ENCODE results near the gene C7orf33. TPM values are rescaled to one million over a fixed set of nuclear protein-coding genes. Genes with fewer than 3 reads are reported as not detected.
A peak's percentile ranks its signal among the peaks of the same experiment; 100 is the strongest.

Gene C7orf33
- polyA plus RNA-seq, 2 of the 4 experiments (the other 2 are of a cell fraction) = not detected

- FAIRE-seq = no peak
- WGBS (ENCODE audit: missing lambda C conversion rate) = 14% methylated on average over 8 of the region's 8 CpGs
- POLR2A ChIA-PET = interaction anchor here (1.0 kb wide), 1 partner anchor 123 kb away, joined by 3 read pairs; the partner anchor contains the start of gene CUL1
Observed at GRCh38 chr7:148575640-148576411, 14.7 kb upstream of the C7orf33 start.

GRCh38 chr7:148579366-148579765, 11.2 kb upstream of the C7orf33 start:
- H3K4me2 ChIP-seq = no peak overlapping the region
- ChIA-PET CTCF (no interaction called here), POLR2A (no interaction called here)
- no peak overlapping the region for H3K4me3 ChIP-seq
- H3K27ac ChIP-seq = no peak overlapping the region
- no peaks in the 10 kb centered on the region for H3K9me3 ChIP-seq
- DNase-seq (ENCODE audit: low read depth in 1 of 2, low spot score in 1 of 2) (no peak), FAIRE-seq (no peak), ATAC-seq (no peak)
- no peaks in the 10 kb centered on the region for H3K4me1 ChIP-seq
- WGBS (ENCODE audit: missing lambda C conversion rate) = 62% methylated on average over 4 of the region's 4 CpGs
- TF ChIP-seq ESRRA (IDR thresholded peaks at IDR 0.05; ENCODE audit: borderline replicate concordance, low read length) (no peak), BCL3 (IDR thresholded peaks at IDR 0.05) (no peak)
- TF ChIP-seq, protein P1, sequence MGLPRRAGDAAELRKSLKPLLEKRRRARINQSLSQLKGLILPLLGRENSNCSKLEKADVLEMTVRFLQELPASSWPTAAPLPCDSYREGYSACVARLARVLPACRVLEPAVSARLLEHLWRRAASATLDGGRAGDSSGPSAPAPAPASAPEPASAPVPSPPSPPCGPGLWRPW (IDR thresholded peaks at IDR 0.05) = no peak

More at GRCh38 chr7:148575640-148576411, 14.7 kb upstream of the C7orf33 start:
- no peaks in the 10 kb centered on the region for H3K4me1 ChIP-seq
- no peak overlapping the region for H3K4me2 ChIP-seq
- no peak overlapping the region for H3K4me3 ChIP-seq
- ATAC-seq (peak; percentile 90 to 96; a peak in 5 of 6 replicates), DNase-seq (ENCODE audit: low read depth in 1 of 2, low spot score in 1 of 2) (peak; percentile 46 to 58)
- H3K9me3 ChIP-seq = no peaks in the 10 kb centered on the region
- no peak overlapping the region for H3K27ac ChIP-seq
- TF ChIP-seq RAD21 (conservative IDR thresholded peaks at IDR 0.05 in 1 of 2, IDR thresholded peaks at IDR 0.05 in 1 of 2) (peak; percentile 78 to 87), HOXA7 (CRISPR knock-in tag; IDR thresholded peaks at IDR 0.05) (no peak), NPAS2 (CRISPR knock-in tag; IDR thresholded peaks at IDR 0.05; ENCODE audit: borderline replicate concordance) (no peak), SMC3 (IDR thresholded peaks at IDR 0.05) (peak; percentile 87)
- TF ChIP-seq, protein P2, sequence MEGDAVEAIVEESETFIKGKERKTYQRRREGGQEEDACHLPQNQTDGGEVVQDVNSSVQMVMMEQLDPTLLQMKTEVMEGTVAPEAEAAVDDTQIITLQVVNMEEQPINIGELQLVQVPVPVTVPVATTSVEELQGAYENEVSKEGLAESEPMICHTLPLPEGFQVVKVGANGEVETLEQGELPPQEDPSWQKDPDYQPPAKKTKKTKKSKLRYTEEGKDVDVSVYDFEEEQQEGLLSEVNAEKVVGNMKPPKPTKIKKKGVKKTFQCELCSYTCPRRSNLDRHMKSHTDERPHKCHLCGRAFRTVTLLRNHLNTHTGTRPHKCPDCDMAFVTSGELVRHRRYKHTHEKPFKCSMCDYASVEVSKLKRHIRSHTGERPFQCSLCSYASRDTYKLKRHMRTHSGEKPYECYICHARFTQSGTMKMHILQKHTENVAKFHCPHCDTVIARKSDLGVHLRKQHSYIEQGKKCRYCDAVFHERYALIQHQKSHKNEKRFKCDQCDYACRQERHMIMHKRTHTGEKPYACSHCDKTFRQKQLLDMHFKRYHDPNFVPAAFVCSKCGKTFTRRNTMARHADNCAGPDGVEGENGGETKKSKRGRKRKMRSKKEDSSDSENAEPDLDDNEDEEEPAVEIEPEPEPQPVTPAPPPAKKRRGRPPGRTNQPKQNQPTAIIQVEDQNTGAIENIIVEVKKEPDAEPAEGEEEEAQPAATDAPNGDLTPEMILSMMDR (IDR thresholded peaks at IDR 0.05) = peak; percentile 77
- CTCF ChIA-PET = interaction anchor here (0.5 to 4.0 kb wide), 44 partner anchors 7 to 391 kb away, joined by 3 to 43 read pairs (median 5); partner anchors contain the start of gene CUL1

GRCh38 chr7:148580446-148580845, 10.1 kb upstream of the C7orf33 start:
- ChIA-PET POLR2A (no interaction called here), CTCF (interaction anchor here (1.3 kb wide), 1 partner anchor 298 kb away, joined by 5 read pairs; no protein-coding TSS in a partner anchor)
- no peak for FAIRE-seq
- 48% methylated on average over 6 of the region's 6 CpGs for WGBS (ENCODE audit: missing lambda C conversion rate)
- H3K27ac ChIP-seq = no peak overlapping the region
- ATAC-seq = no peak
- no peak overlapping the region for H3K4me3 ChIP-seq
- TF ChIP-seq ZSCAN20 (CRISPR knock-in tag; IDR thresholded peaks at IDR 0.05) = no peak
- H3K4me1 ChIP-seq = no peaks in the 10 kb centered on the region
- no peak for DNase-seq (ENCODE audit: low read depth in 1 of 2, low spot score in 1 of 2)
- H3K9me3 ChIP-seq = no peaks in the 10 kb centered on the region
- H3K4me2 ChIP-seq = no peak overlapping the region

DNA sequence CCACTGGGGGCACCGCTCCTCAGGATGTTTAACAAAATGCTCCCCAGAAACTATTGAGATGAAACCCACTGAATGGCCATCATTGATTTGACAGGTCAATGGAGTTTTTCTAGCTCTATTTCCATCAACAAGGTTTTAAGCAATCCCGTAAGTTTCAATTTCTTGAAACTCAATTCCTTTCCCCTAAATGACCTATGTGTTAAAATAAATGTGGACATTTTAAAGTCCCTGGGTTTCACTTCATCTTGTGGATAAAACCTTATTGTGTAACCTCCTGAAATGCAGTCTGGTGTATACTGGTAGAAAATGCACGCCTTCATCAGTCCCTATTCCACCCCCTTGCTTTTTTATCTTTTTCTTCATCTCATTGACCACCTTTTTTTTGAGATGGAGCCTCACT, 8.9 kb upstream of the C7orf33 start:
- FAIRE-seq (no peak), DNase-seq (ENCODE audit: low read depth in 1 of 2, low spot score in 1 of 2) (no peak), ATAC-seq (no peak)
- ChIA-PET POLR2A (no interaction called here), CTCF (interaction anchor here (1.2 to 1.3 kb wide), 2 partner anchors 297 to 385 kb away, joined by 3 to 5 read pairs; no protein-coding TSS in a partner anchor)
- no peaks in the 10 kb centered on the region for H3K4me1 ChIP-seq
- no peaks in the 10 kb centered on the region for H3K9me3 ChIP-seq
- no peak overlapping the region for H3K4me3 ChIP-seq
- 66% methylated on average over 3 of the region's 3 CpGs for whole genome bisulfite sequencing (ENCODE audit: missing lambda C conversion rate)
- no peak overlapping the region for H3K4me2 ChIP-seq
- no peak overlapping the region for H3K27ac ChIP-seq
- TF ChIP-seq JUN (IDR thresholded peaks at IDR 0.05) (no peak), CBX8 (IDR thresholded peaks at IDR 0.05) (no peak), ELK1 (IDR thresholded peaks at IDR 0.05; ENCODE audit: low read depth, low read length) (no peak), FOSL2 (IDR thresholded peaks at IDR 0.05) (no peak), FOSL2 (CRISPR knock-in tag; IDR thresholded peaks at IDR 0.05) (no peak), CHD2 (IDR thresholded peaks at IDR 0.05; ENCODE audit: low read length, partially characterized antibody) (no peak), TP53 (CRISPR knock-in tag; IDR thresholded peaks at IDR 0.05) (no peak), EP300 (IDR thresholded peaks at IDR 0.05) (no peak), PBX3 (IDR thresholded peaks at IDR 0.05) (no peak), ZNF302 (CRISPR knock-in tag; IDR thresholded peaks at IDR 0.05) (no peak)

All from A549 (cell line).